A673 (cell line): ENCODE results near the gene CREB5. TPM values are rescaled to one million over a fixed set of nuclear protein-coding genes. Genes with fewer than 3 reads are reported as not detected.

Experiments used
- BruUV-seq: library from RNA; stranded (reverse); fragments of 400-500 nt; replicated peaks from 2 replicates; lab custom pipeline; 2021; lab: Mats Ljungman, UMichigan
- CTCF ChIA-PET: fragments of 300-600 bp; sonication (Branson Sonifier 250); formaldehyde crosslinking; loops from one replicate; lab custom pipeline; 2022; ENCODE audit warnings: antibody characterized with exemption; lab: Charles Lee
- POLR2A ChIA-PET: fragments of 300-600 bp; sonication (Branson Sonifier 250); formaldehyde crosslinking; loops from one replicate; lab custom pipeline; 2022; ENCODE audit warnings: antibody characterized with exemption; ENCODE audit not compliant: low non-redundant PET; lab: Charles Lee
- DNase-seq: peaks from one replicate; pipeline ENCODE4 v3.0.0-alpha.2; 2015; ENCODE audit warnings: low spot score
- H3K27ac ChIP-seq: fragments of 200-600 bp; sonication (generic); 2 replicates; pipeline ENCODE4 v1.5.1; 2016; ENCODE audit warnings: mixed run types, low read depth, mild to moderate bottlenecking, mixed read lengths, antibody characterized with exemption, low read length; ENCODE audit not compliant: poor library complexity, severe bottlenecking
- H3K27me3 ChIP-seq: fragments of 200-600 bp; sonication (generic); replicated peaks from 2 replicates; pipeline ENCODE4 v1.6.1; 2017; ENCODE audit warnings: mixed run types, low read depth, mild to moderate bottlenecking, mixed read lengths, antibody characterized with exemption, low read length; ENCODE audit not compliant: insufficient read depth, poor library complexity
- H3K36me3 ChIP-seq: fragments of 200-600 bp; sonication (generic); 2 replicates; pipeline ENCODE4 v1.6.1; 2016; ENCODE audit warnings: mixed run types, mild to moderate bottlenecking, mixed read lengths, antibody characterized with exemption, low read length; ENCODE audit not compliant: insufficient read depth, poor library complexity, severe bottlenecking
- H3K4me1 ChIP-seq: fragments of 200-600 bp; sonication (generic); 2 replicates; pipeline ENCODE4 v1.6.1; 2017; ENCODE audit warnings: mixed run types, mild to moderate bottlenecking, mixed read lengths, antibody characterized with exemption, low read length; ENCODE audit not compliant: insufficient read depth, poor library complexity, severe bottlenecking
- H3K4me3 ChIP-seq: fragments of 200-600 bp; sonication (generic); 2 replicates; pipeline ENCODE4 v1.5.1; 2016; ENCODE audit warnings: low read depth, mixed run types, mild to moderate bottlenecking, mixed read lengths, low read length; ENCODE audit not compliant: poor library complexity, severe bottlenecking
- H3K9me3 ChIP-seq: fragments of 200-600 bp; sonication (generic); 2 replicates; pipeline ENCODE4 v1.6.1; 2016; ENCODE audit warnings: mixed run types, low read depth, mild to moderate bottlenecking, mixed read lengths, antibody characterized with exemption, low read length; ENCODE audit not compliant: poor library complexity, severe bottlenecking
- CTCF ChIP-seq: fragments of 300-800, 200-600 bp; sonication (generic); conservative IDR thresholded peaks from 2 replicates; pipeline ENCODE4 v1.5.1; 2017; ENCODE audit warnings: low read depth, mild to moderate bottlenecking, antibody characterized with exemption, low read length, moderate library complexity, mixed read lengths
- EZH2 ChIP-seq: fragments of 200-600 bp; sonication (generic); IDR thresholded peaks from 2 replicates; pipeline ENCODE4 v1.6.1; 2017; ENCODE audit warnings: borderline replicate concordance, low read depth, mild to moderate bottlenecking, mixed read lengths, antibody characterized with exemption, low read length; ENCODE audit not compliant: poor library complexity, severe bottlenecking
- intact Hi-C: fragments of 100-400 bp; cut with micrococcal nuclease; formaldehyde crosslinking; loops from one replicate; pipeline ENCODE4 v1.10.0; 2022; ENCODE audit not compliant: unreplicated experiment
- total RNA-seq: library from RNA; stranded (reverse); gene quantifications from 2 replicates; pipeline ENCODE4 v1.2.3, GENCODE V29; 2021

Gene CREB5
- total RNA-seq, 1 experiment from 2014 or later, result 10.3 TPM

GRCh38 chr7:28871077-28871476 is 458.8 kb downstream of the CREB5 start:
- BruUV-seq, result no TSS peak

GRCh38 chr7:28871631-28872030 is 459.3 kb downstream of the CREB5 start:
- no TSS peak for BruUV-seq
- intact Hi-C loops, result no loop called here
- DNase-seq, result no peak

More at GRCh38 chr7:28871077-28871476, 458.8 kb downstream of the CREB5 start:
- H3K9me3 ChIP-seq, result no peaks in the 10 kb centered on the region
- no peak overlapping the region for H3K4me3 ChIP-seq
- DNase-seq, result no peak
- no peak overlapping the region for H3K27ac ChIP-seq
- POLR2A ChIA-PET, result no interaction called here
- H3K36me3 ChIP-seq, result no peaks in the 10 kb centered on the region
- no peaks in the 10 kb centered on the region for H3K4me1 ChIP-seq
- peaks cover 6% of the 10 kb centered on the region for H3K27me3 ChIP-seq
- CTCF ChIA-PET, result no interaction called here
- intact Hi-C loops, result no loop called here
- TF ChIP-seq EZH2 (no peak), CTCF (no peak)

GRCh38 chr7:28872226-28872625 is 459.9 kb downstream of the CREB5 start:
- TF ChIP-seq EZH2, result no peak
- no peak for TF ChIP-seq CTCF
- DNase-seq, result no peak
- intact Hi-C loops, result no loop called here
- CTCF ChIA-PET, result no interaction called here
- no peak overlapping the region for H3K4me3 ChIP-seq
- H3K4me1 ChIP-seq, result no peaks in the 10 kb centered on the region
- no peaks in the 10 kb centered on the region for H3K9me3 ChIP-seq
- H3K27me3 ChIP-seq, result peaks cover 6% of the 10 kb centered on the region
- no peaks in the 10 kb centered on the region for H3K36me3 ChIP-seq
- no peak overlapping the region for H3K27ac ChIP-seq
- BruUV-seq, result no TSS peak
- POLR2A ChIA-PET, result no interaction called here

More at GRCh38 chr7:28871631-28872030, 459.3 kb downstream of the CREB5 start:
- TF ChIP-seq EZH2, result no peak
- TF ChIP-seq CTCF, result no peak
- H3K27me3 ChIP-seq, result peaks cover 6% of the 10 kb centered on the region
- ChIA-PET CTCF (no interaction called here), POLR2A (no interaction called here)
- no peak overlapping the region for H3K4me3 ChIP-seq
- H3K36me3 ChIP-seq, result no peaks in the 10 kb centered on the region
- H3K4me1 ChIP-seq, result no peaks in the 10 kb centered on the region
- no peaks in the 10 kb centered on the region for H3K9me3 ChIP-seq
- H3K27ac ChIP-seq, result no peak overlapping the region
